HK-2 (cell line): Measurements from ENCODE around the gene CACNG4.

Source experiments
- DNase-seq: peaks from one replicate; pipeline ENCODE4 v3.0.0-alpha.2; 2018; ENCODE audit not compliant: unreplicated experiment

The CACNG4 gene

DNA sequence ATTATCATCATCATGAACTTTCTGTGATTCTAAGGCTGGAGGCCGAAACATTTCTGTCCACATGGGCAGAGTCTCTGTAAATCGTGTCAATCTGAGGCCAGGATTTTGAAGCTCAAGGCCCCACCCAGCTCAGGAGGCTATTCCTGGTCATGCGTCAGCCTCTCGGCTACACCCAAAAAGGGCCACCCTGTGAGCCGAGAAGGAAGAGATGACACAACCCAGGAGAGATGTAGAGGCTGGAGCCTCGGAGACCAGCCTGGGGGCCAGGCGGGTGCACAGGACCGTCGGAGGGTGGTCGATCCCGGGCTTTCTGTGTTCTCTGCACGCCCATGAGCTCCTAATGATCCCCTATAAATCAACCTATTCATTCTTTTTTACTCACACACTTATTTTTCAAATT, 78.8 kb downstream of the CACNG4 start:
- DNase-seq, result no peak

DNA sequence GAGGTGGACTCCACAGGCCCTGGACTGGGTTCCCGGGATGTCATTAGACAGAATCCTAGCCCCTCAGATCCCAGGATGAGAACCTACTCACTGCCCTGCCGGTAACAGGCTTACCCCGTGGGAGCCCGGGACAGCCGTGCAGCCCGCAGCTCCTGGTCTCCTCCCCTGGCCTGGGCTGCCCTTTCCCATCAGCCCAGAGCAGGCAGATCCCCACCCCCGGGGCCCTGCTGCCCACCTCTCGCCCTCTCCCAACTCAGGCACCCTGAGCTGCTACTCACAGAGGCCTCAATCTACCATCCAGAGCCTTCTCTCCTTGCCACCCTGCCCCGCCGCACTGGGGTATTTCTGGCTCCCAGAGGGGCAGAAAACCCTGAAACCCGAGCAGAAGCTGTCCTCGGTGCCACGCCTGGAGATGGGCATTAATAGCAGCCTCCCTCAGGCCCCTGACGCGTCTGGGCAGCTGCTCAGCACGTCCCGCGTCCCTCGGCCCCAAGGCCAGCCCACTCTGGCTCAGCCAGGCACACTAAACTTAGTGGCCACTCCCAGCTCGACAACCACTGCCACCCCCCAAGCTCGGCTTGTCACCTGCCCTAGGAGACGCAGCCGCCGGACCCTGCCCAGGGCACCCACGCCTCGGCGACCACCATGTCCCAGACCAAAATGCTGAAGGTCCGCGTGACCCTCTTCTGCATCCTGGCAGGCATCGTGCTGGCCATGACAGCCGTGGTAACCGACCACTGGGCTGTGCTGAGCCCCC, 79.7 kb downstream of the CACNG4 start, which contains the start of gene CACNG1:
Gene CACNG1, plus strand, starts transcription at position 539 of the 757 bp plus-strand sequence. Its CDS starts 107 bp downstream, at position 646.
- DNase-seq, result no peak

DNA sequence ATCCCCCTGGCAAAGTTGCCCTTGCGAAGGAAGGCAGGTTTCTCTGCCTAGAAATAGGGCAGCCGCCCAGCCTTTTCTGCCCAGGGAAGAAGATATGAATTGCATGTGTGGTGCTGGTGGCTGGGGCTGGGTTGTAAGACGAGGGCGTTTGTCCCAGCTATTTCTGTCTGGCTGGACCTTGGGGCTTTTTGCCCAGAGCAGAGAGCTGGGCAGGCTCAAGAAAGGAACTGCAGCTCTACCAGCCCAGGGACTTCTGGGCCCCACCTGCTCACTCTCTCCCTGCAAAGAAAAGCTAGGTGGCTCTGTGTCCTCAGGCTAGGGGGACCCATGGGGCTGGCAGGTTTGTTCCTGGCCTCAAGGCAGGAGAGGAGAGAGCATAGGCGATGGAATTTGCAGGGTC, 80.4 kb downstream of the CACNG4 start:
- DNase-seq, result no peak

DNA sequence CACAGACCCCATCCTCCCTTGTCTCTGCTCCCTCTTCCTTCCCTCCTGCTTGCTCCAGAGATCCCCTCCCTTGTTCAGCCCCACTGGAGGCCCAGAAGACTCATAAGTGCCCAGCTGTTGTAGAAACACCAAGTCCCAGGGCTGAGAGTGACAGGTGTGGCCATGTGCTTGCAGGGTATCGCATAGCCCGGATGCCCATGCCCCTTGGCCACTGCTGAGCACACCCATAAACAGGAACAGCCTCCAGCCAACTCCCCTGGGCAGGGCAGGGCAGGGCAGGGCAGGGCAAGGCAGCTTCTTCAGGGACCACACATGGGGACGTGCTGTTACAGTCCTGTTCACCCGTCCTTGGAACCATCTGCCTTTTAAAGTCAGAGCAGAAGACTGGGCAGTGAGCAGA, 81.9 kb downstream of the CACNG4 start:
- no peak for DNase-seq

DNA sequence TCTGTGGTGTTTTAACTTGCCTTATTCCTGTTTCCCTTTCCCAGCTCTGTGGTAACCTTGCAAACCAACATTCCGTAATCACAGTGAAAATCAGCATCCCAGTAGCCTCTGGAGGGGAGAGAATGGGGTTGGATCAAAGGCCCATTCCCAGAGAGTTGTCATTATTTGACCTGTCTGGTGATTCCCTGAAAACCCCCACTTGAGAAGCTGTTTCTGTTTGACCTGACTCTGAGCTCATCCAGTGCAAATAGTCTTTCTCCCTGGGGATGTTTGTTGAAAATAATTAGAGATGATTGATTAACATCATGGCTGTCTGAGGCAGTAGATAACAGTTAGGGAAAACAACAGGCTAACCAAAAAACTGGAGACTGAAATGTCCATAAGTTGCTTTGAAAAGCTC, 82.9 kb downstream of the CACNG4 start:
- DNase-seq, result no peak

DNA sequence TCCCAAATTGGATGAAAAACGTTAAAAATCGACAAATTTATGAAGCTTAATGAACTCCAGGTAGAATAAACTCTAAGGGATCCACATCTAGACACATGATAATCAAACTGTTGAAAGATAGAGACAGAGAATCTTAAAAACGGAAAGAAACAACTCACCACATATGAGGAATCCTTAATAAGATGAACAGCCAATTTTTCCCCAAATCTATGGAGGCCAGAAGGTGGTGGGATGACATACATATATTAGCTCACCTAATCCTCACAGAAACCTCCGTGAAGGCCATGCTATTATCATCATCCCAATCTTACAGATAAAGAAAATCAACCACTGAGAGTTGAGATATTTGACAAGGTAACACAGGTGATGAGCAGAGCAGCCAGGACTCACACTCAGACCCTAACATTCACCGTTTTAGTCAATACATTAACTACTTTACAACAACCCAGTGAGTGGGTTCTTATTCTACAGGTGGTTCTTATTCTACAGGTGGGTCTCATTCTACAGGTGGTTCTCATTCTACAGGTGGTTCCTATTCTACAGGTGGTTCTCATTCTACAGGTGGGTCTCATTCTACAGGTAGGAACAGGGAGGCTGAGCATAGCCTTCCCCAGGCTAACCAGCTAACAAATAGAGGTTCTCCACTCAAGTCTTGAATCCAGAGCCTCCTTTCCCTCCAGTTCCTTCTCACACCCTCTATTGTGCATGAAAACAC, 84.7 kb downstream of the CACNG4 start:
- no peak for DNase-seq

DNA sequence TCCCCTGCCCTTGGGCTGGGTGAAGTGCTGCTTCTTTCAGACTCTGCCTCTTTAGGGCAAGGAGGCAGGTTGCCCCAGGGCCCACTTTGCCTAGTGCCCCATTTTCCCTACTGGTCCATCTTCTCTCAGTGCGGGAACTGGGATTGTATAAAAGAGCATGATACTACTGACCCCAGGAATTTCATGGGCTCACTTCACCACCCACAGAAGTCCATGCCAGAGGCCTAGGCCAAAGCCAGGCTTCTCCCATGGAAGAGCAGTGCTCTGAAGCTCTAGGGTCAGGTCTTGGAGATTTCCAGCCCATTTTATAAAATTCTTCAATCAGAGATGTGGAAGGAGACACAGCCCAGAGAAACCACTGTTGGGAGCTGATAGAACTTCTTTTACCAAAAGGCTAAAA, 85.6 kb downstream of the CACNG4 start:
- DNase-seq, result no peak

DNA sequence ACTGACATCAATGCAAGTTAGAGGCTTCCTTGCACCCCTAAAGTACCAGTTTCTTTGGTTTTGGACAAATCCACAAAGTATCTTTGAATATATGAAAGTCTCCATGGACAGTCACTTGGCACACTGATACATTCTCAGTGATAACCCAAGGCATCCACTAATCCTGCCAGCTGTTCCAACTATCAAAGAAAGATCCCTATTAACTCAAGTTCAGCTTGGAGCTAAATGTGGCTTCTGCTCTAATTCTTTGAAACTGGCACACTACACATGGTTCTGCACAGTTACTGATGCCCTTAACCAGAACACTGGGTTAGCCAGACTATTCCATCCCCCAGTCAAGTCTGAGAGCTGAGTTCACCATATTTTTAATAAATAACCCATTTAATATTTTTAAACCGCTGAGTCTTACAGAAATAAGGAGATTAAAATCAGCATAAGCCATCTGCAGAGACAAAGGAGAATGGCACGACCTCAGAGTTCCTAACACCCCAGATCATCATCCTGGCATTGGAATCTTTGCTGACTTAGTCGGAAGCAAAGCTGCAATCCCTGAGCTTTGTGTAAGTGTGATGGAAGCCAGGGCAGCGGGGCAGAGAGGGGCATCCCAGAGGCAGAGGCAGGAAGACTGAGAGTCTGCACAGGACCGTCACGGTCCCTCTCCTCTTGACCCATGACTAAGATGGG, 86.1 kb downstream of the CACNG4 start:
- DNase-seq, result no peak

DNA sequence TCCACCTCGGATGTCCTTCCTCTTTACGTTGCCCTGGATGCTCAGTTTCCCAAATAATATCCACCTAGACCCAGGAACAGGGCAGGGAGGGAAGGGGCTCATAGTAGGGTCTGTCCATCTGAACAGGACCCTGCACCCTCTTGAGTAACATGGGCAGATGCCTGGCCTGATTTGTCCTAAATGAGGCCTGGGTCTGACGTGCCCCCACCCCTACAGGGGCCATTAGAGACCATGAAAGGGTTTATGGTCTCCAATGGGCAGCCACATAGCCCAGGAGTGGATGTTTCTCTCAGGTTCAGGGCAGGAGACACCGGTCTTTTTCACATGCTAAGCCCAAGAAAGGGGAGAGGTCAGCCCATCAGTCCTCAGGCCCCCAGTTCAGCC, 86.6 kb downstream of the CACNG4 start:
- DNase-seq, result no peak

DNA sequence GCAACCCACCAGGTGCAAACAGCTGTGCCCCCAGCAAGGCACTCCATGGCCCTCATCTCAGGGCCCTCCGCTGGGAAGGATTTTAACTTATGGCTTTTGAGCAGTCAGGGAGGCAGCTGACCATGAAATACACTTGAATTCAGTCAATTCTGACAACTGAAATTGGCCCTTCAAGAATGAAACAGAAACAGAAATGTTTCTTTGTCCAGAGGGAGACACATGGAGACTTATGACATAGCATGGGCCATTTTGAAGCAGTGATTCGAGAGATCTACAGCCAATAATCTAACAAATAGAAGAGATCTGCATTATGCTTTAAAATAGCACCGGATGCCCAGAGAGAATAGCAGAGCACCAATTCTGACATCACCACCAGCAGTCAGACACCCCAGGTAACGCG, 87.3 kb downstream of the CACNG4 start:
- DNase-seq, result no peak

DNA sequence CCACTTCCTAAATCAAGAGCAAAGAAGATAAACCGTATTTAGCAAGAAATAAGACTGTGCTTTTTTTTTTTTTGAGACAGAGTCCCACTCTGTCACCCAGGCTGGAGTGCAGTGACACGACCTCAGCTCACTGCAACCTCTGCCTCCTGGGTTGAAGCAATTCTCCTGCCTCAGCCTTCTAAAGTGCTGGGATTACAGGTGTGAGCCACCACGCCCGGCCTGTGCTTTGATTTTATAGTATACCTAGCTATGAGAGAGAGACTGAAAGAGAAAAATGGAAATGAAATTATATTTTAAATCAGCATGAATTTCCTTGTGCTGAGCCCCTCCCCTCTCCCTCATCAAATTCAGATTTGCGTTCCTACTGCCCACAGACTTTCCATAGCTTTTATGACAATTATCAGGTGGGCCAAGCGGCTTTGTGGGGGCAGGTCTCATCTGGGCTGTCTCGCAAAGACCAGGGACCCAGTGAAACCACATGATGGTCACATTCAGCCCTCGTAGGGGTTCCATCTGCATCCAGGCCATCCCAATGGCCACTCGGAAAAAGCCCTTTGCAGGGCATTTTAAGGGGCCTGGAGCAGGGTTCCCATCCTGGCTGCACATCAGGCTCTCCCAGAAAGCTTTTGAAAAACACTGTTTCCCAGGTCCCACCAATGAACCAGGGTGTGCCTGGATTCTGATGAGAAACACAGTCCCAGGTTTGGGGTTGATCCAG, 88.4 kb downstream of the CACNG4 start:
- no peak for DNase-seq

DNA sequence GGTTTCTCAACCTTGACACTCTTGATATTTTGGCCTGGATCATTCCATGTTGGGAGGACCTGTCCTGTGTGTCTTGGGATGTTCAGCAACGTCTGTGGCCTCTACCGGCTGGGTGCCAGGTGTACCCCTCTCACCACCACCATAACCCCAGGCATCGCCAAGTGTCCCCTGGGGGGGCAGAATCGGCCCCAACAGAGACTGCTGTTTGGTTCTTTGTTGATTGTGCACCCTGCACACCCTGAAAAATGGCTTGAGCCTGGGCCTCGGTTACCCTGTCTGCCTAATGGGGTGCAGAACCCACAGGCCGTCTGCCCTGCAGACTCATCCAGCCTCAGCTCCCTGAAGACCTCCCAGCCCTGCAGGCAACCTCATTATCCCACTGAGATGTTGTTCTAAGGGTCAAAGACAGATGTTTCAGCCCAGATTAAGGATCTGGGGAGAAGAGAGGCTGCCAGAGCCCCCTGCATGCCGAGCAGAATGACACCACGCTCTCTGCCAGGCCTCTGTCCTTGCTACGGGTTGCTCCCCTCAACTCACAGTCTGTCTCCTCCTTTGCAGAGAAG, 89.0 kb downstream of the CACNG4 start:
- no peak for DNase-seq

DNA sequence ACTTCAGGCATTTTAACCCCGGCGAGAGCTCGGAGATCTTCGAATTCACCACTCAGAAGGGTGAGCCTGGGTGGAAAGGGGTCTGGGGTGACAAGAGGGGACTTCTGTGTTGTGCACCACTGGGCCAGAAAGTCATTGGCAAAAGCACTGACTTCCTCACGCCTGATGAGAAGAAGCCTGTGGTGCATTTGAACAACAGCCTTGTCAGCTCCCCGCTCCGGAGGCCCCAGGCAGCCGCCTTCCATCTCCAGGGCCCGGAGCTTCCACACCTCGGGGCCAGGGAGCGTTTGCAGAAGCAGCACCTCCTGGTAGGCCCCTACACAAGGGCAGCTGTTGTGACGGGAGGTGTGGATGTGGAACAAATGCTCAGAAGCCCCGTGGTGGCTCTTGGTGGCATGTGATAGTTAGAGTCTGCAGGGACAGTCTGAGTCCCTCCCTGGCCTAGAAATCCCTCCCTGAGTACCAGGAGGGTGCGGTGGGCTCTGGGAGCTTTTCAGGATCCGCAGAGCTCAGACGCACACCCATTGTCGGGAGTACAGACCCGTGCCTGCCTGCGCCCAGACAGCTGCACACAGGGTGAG, 89.6 kb downstream of the CACNG4 start:
- DNase-seq, result no peak

DNA sequence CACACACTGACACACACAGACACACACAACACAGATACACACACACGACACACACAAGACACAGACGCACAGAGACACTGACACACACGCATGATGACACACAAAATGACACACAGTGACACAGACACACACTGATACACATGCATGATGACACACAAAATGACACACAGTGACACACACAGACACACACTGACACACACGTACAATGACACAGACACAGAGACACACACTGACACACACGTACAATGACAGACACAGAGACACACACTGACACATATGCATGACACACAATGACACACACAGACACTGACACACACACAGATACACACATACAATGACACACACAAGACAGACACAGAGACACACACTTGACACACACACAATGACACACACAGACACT, 90.1 kb downstream of the CACNG4 start:
- DNase-seq, result no peak

DNA sequence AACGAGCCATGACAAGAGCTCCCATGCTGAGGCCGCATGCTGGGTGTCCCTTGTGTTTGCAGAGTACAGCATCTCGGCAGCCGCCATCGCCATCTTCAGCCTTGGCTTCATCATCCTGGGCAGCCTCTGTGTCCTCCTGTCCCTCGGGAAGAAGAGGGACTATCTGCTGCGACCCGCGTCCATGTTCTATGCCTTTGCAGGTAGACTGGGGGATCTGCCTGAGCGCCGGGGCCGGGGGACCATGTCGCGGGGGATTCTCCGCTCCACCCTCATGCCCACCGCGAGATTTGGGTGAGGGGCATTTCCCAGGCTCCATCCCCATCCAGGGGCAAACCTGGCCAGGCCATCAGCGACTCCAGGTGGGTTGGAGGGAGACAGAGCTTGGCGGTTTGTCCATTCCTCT, 90.5 kb downstream of the CACNG4 start:
- no peak for DNase-seq

DNA sequence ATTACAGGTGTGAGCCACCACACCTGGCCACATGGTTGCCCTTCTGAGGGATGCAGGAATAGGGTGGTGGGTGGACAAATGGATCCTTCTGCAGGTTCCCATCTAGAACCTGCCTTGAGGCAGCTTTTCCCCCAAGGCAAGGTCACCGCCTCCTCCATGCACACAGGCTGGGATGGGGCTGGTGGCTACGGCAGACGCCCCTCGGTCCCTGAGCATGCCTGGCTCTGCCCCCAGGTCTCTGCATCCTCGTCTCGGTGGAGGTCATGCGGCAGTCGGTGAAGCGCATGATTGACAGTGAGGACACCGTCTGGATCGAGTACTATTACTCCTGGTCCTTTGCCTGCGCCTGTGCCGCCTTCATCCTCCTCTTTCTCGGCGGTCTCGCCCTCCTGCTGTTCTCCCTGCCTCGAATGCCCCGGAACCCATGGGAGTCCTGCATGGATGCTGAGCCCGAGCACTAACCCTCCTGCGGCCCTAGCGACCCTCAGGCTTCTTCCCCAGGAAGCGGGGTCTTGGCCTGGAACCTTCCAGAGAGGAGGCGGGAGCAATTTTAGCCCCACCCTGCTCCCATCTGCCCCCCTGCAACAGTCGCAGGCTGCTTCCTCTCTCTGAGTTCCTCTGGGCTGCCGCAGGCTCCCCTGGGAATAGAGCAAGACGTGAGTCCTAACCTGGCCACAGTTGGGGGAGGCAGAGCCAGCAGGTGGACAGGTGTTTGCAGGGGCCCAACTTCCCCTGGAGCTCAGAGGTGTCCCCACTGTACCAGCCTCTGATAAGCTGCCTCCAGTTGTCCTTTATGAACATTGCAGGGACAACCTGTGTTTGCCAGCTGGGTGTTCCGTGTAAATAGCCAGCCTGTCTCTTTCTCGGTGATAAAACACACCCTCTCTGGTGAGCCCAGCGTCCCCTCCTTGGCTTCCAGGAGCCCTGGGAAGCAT, 91.6 kb downstream of the CACNG4 start:
- DNase-seq, result no peak

DNA sequence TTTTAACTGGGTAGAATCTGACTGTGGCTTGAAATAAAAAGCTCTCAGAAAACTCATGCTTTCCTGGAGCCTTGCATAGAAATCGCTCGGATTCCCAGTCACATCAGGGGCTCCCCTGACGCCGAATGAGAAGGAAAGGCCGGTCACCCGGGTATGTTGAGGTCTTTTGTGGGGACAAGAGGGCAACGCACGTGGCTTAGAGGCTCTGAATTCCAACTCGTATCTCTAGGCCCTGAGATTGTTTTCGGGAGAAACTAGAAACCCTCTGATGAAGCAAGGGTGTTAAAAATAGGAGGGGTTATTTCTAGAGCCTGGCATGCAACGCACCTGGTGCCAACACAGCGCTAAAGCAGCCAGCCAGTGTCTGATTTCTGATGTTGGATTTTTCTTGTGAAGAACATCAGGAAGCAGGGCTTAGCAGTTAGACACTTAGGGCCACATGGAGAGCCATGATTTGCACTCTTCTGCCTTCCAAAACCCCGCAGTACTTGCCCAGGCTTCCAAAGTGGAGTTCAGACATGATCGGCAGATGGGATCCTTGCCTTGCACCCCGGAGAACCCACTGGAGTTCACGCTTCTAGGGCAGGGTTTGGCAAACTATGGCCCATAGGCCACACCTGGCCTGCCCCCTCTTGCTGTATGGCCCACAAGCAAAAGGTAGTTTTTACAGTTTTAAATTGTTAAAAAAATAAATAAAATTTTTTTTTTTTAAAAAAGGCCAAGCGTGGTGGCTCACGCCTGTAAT, 92.4 kb downstream of the CACNG4 start:
- no peak for DNase-seq

DNA sequence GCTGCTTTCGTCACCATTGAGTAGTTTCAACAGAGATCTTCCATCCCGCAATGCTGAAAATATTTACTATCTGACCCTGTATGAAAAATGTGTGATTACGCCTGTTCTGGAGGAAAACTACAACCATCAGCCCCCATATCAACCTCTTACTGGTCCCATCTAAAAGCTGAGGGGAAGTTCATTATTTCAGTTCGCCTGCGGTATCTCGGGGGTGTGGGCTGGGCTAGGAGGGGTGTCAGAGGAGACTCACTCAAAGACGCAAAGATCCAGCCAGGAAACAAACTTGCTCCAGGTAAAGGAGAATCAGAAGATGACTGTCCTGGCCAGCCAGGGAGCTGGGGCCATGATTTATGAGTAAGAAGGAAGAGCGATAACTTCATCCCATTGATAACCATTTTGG, 93.5 kb downstream of the CACNG4 start:
- DNase-seq, result no peak

DNA sequence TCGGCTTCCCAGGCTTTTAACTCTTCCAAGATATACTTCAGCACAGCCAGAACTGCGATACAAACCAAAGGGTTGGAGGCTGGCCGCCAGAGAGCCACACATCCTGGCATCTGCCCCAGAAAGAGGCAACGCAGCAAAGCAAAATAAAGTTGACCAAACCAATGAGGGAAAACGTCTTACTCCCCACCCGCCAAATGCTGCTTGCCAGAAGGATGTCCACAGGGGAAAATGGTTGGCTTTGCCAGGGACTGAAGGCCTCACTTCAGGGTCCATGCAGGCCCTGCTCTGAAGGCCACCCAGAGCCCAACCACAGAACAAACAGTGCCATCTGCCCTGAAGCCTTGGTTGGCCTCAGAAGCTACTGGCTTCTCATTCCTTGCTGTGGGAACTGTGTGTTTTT, 94.9 kb downstream of the CACNG4 start:
- no peak for DNase-seq

DNA sequence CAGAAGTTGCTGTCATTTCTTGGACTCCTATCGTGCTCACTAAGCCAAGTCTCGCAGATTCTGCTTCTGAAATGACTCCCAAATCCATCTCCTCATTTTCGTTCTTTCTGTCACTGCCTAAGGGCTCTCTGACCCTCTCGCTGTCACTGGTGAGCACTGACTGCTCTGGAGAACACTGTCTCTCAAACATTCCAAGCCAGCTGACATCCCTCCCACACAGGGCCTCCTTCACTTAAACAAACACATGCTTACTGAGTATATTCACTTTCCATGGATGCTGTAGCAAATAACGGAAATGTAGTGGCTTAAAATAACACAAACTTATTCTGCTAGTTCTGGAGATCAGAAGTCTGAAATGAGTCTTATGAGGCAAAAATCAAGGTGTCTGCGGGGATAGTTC, 98.6 kb downstream of the CACNG4 start:
- DNase-seq, result no peak
